ENCODE measurements around the gene RECQL5. TPM values are rescaled to one million over a fixed set of nuclear protein-coding genes. Genes with fewer than 3 reads are reported as not detected.

Gene RECQL5
- total RNA-seq, 4 donors from 2014 or later = 26.3 to 85.0 (median 44.1) TPM

- H3K27me3 ChIP-seq = no peaks in the 10 kb centered on the region
- no peak for DNase-seq
- H3K9me3 ChIP-seq = no peaks in the 10 kb centered on the region
- H3K4me3 ChIP-seq = no peak overlapping the region
- H3K4me1 ChIP-seq = peaks cover 0 to 10% (median 2%) of the 10 kb centered on the region in 4 donors
- TF ChIP-seq POLR2A (IDR thresholded peaks at IDR 0.05) (no peak), CTCF (IDR thresholded peaks at IDR 0.05) (no peak)
- H3K27ac ChIP-seq = no peak overlapping the region
- peaks cover 0 to 43% (median 0%) of the 10 kb centered on the region in 3 donors for H3K36me3 ChIP-seq
These were observed 5.4 kb downstream of the RECQL5 start for GRCh38 chr17:75661531-75661930.

- Histone ChIP-seq H3K9me3 (no peaks in the 10 kb centered on the region), H3K27ac (no peak overlapping the region), H3K4me3 (no peak overlapping the region), H3K4me1 (no peaks in the 10 kb centered on the region), H3K27me3 (no peaks in the 10 kb centered on the region), H3K36me3 (peaks cover 0 to 62% (median 0%) of the 10 kb centered on the region in 3 donors)
- no peak for TF ChIP-seq POLR2A (IDR thresholded peaks at IDR 0.05)
- TF ChIP-seq CTCF (IDR thresholded peaks at IDR 0.05) = no peak
- no peak for DNase-seq
These were observed 8.7 kb downstream of the RECQL5 start for GRCh38 chr17:75658237-75658636.

GRCh38 chr17:75654176-75654575, 12.8 kb downstream of the RECQL5 start:
- Histone ChIP-seq H3K36me3 (peaks cover 0 to 56% (median 0%) of the 10 kb centered on the region in 3 donors), H3K4me1 (no peaks in the 10 kb centered on the region), H3K27ac (no peak overlapping the region), H3K4me3 (no peak overlapping the region), H3K27me3 (no peaks in the 10 kb centered on the region), H3K9me3 (no peaks in the 10 kb centered on the region)
- no peak for DNase-seq
- TF ChIP-seq CTCF (IDR thresholded peaks at IDR 0.05) (peak in 3 of 6 experiments; percentile 38 to 43 (median 39)), POLR2A (IDR thresholded peaks at IDR 0.05) (no peak)

- TF ChIP-seq POLR2A (IDR thresholded peaks at IDR 0.05) (no peak), CTCF (IDR thresholded peaks at IDR 0.05) (peak; percentile 29 to 51 (median 46))
- H3K4me1 ChIP-seq = no peaks in the 10 kb centered on the region
- no peaks in the 10 kb centered on the region for H3K9me3 ChIP-seq
- DNase-seq = no peak
- H3K36me3 ChIP-seq = peaks cover 0 to 56% (median 0%) of the 10 kb centered on the region in 3 donors
- H3K27ac ChIP-seq = no peak overlapping the region
- H3K4me3 ChIP-seq = no peak overlapping the region
- H3K27me3 ChIP-seq = no peaks in the 10 kb centered on the region
These were observed 13.9 kb downstream of the RECQL5 start for GRCh38 chr17:75652934-75653549.

GRCh38 chr17:75652341-75652740, 14.6 kb downstream of the RECQL5 start:
- no peak overlapping the region for H3K27ac ChIP-seq
- peaks cover 0 to 50% (median 0%) of the 10 kb centered on the region in 3 donors for H3K36me3 ChIP-seq
- H3K27me3 ChIP-seq = no peaks in the 10 kb centered on the region
- no peaks in the 10 kb centered on the region for H3K4me1 ChIP-seq
- no peak for TF ChIP-seq CTCF (IDR thresholded peaks at IDR 0.05)
- TF ChIP-seq POLR2A (IDR thresholded peaks at IDR 0.05) = no peak
- H3K9me3 ChIP-seq = no peaks in the 10 kb centered on the region
- H3K4me3 ChIP-seq = no peak overlapping the region
- DNase-seq = no peak
